ENCODE results near the gene SIN3A.
"Not testable (repeated sequence)": the region's sequence is repeated elsewhere in the genome, so short reads cannot be mapped to it uniquely, and the experiment has no call there.

The SIN3A gene

DNA sequence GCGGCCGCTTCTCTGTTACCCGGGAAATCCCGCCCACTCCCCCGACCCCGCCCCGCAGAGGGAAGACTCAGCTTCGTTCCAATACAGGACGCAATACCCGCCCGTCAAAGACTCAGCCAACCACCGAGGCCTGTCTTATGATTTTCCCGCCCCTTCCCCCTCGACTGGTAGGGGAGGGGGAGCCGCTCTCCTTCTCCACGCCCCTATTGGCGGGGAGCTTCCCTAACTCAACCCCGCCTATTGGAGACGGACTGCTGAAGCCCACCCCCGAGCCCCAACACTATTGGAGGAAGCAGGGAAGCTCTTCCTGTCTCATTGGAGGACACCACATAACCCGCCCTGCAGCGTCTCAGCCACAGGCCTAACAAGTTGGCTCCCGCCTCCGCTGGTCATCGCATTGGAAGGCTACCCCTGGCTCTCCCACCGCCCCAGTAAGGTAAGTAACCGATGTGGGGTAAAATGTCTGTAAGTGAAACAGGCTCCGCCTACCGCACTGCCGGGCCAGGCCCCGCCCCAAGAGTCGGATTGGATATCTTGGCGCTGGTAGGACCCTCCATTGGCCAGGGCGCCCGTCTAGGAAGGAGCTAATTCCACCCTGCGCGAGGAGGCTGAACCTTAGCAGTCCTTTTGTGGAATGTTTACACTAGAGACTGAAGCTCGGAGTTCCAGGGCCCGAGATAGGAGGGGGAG is at the start of gene SIN3A:
TSS of gene SIN3A (minus strand) at position 17 of the 690 bp plus-strand sequence. CDS start 21,315 bp downstream, outside the sequence.
- Histone ChIP-seq H3K27ac (ENCODE audit: low read length) (peak within 1 kb of the TSS; percentile 95), H3K36me3 (ENCODE audit: control insufficient read depth in 1 of 2, insufficient read depth in 2 of 2, low read length in 2 of 2) (no peaks in the 10 kb centered on the region), H3K9me3 (ENCODE audit: control insufficient read depth in 1 of 2, low read length in 2 of 2) (no peaks in the 10 kb centered on the region), H3K4me1 (ENCODE audit: control insufficient read depth in 1 of 2, insufficient read depth in 2 of 2, low read length in 2 of 2) (peaks cover 12 to 25% of the 10 kb centered on the region in 2 donors), H3K27me3 (ENCODE audit: low read depth, low read length) (no peaks in the 10 kb centered on the region), H3K4me3 (ENCODE audit: low read depth in 1 of 2, low read length in 2 of 2) (peak within 1 kb of the TSS; percentile 85 to 91)

DNA sequence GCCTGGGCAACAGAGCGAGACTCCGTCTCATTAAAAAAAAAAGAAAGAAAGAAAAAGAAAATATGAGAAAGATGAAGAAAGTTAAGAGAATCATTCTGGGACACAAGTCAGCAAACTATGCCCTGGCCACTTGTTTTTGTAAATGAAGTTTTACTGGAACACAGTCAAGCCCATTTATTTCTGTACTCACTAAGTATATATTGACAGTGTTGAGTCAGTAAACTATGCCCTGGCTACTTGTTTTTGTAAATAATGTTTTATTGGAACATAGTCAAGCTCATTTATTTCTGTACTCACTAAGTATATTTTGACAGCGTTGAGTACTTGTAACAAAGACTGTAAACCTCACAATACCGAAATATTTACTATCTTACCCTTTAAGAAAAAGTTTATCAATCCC is 42.2 kb upstream of the SIN3A start:
- peaks cover 16 to 40% of the 10 kb centered on the region in 2 donors for H3K36me3 ChIP-seq (ENCODE audit: control insufficient read depth in 1 of 2, insufficient read depth in 2 of 2, low read length in 2 of 2)
- no peaks in the 10 kb centered on the region for H3K9me3 ChIP-seq (ENCODE audit: control insufficient read depth in 1 of 2, low read length in 2 of 2)
- H3K4me1 ChIP-seq (ENCODE audit: control insufficient read depth in 1 of 2, insufficient read depth in 2 of 2, low read length in 2 of 2), result no peaks in the 10 kb centered on the region
- no peak overlapping the region for H3K4me3 ChIP-seq (ENCODE audit: low read depth in 1 of 2, low read length in 2 of 2)
- H3K27ac ChIP-seq (ENCODE audit: low read length), result no peak overlapping the region
- no peaks in the 10 kb centered on the region for H3K27me3 ChIP-seq (ENCODE audit: low read depth, low read length)

GRCh38 chr15:75483961-75484360 is 32.5 kb upstream of the SIN3A start:
- H3K4me3 ChIP-seq (ENCODE audit: low read depth in 1 of 2, low read length in 2 of 2), result no peak overlapping the region
- H3K27me3 ChIP-seq (ENCODE audit: low read depth, low read length), result no peaks in the 10 kb centered on the region
- H3K27ac ChIP-seq (ENCODE audit: low read length), result no peak overlapping the region
- peaks cover 7 to 32% of the 10 kb centered on the region in 2 donors for H3K36me3 ChIP-seq (ENCODE audit: control insufficient read depth in 1 of 2, insufficient read depth in 2 of 2, low read length in 2 of 2)
- H3K9me3 ChIP-seq (ENCODE audit: control insufficient read depth in 1 of 2, low read length in 2 of 2), result no peaks in the 10 kb centered on the region
- H3K4me1 ChIP-seq (ENCODE audit: control insufficient read depth in 1 of 2, insufficient read depth in 2 of 2, low read length in 2 of 2), result no peaks in the 10 kb centered on the region

GRCh38 chr15:75483556-75483955 is 32.1 kb upstream of the SIN3A start:
- H3K27ac ChIP-seq (ENCODE audit: low read length); H3K4me3 ChIP-seq (ENCODE audit: low read depth in 1 of 2, low read length in 2 of 2); H3K9me3 ChIP-seq (ENCODE audit: control insufficient read depth in 1 of 2, low read length in 2 of 2); H3K27me3 ChIP-seq (ENCODE audit: low read depth, low read length); H3K4me1 ChIP-seq (ENCODE audit: control insufficient read depth in 1 of 2, insufficient read depth in 2 of 2, low read length in 2 of 2): not testable (repeated sequence)
- H3K36me3 ChIP-seq (ENCODE audit: control insufficient read depth in 1 of 2, insufficient read depth in 2 of 2, low read length in 2 of 2), result peaks cover 10 to 33% of the 10 kb centered on the region in 2 donors

DNA sequence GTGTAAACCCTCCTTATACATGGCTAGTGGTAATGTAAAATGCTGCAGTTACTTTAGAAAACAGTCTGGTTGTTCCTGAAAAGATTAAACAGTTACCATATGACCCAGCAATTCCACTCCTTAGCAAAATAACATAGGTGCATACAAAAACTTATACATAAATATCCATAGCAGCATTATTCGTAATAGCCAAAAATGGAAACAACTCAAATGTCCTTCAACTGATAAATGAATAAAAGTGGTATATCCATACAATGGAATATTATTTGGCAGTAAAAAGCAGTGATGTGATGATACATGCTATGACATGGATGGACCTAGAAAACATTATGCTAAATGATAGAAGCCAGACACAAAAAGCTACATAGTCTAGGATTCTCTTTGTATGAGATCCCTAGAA is 31.6 kb upstream of the SIN3A start:
- peaks cover 15 to 34% of the 10 kb centered on the region in 2 donors for H3K36me3 ChIP-seq (ENCODE audit: control insufficient read depth in 1 of 2, insufficient read depth in 2 of 2, low read length in 2 of 2)
- H3K4me3 ChIP-seq (ENCODE audit: low read depth in 1 of 2, low read length in 2 of 2), result no peak overlapping the region
- H3K27ac ChIP-seq (ENCODE audit: low read length), result no peak overlapping the region
- no peaks in the 10 kb centered on the region for H3K27me3 ChIP-seq (ENCODE audit: low read depth, low read length)
- no peaks in the 10 kb centered on the region for H3K4me1 ChIP-seq (ENCODE audit: control insufficient read depth in 1 of 2, insufficient read depth in 2 of 2, low read length in 2 of 2)
- H3K9me3 ChIP-seq (ENCODE audit: control insufficient read depth in 1 of 2, low read length in 2 of 2), result no peaks in the 10 kb centered on the region

GRCh38 chr15:75480463-75480862 is 29.0 kb upstream of the SIN3A start:
- H3K4me3 ChIP-seq (ENCODE audit: low read depth in 1 of 2, low read length in 2 of 2); H3K4me1 ChIP-seq (ENCODE audit: control insufficient read depth in 1 of 2, insufficient read depth in 2 of 2, low read length in 2 of 2); H3K9me3 ChIP-seq (ENCODE audit: control insufficient read depth in 1 of 2, low read length in 2 of 2); H3K27me3 ChIP-seq (ENCODE audit: low read depth, low read length); H3K27ac ChIP-seq (ENCODE audit: low read length): not testable (repeated sequence)
- H3K36me3 ChIP-seq (ENCODE audit: control insufficient read depth in 1 of 2, insufficient read depth in 2 of 2, low read length in 2 of 2), result peaks cover 11 to 31% of the 10 kb centered on the region in 2 donors

DNA sequence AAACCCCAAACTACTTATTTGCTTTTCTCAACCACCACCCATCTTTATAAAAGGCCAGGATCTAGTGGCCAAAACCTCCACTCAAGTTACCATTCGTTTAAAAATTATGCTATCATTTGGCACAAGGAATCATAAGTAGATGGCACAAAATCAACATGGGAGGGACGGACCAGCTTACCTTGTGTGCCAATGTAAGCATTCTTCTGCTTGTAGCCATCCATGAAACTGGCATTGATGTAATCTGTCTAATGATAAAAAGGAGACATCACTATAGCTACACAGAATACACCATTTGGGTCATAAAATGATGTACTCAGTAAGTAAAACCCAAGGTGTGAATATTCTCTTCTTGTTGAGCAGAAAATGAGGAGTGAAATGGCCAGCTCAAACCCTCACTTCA is 28.2 kb upstream of the SIN3A start:
- Histone ChIP-seq H3K9me3 (ENCODE audit: control insufficient read depth in 1 of 2, low read length in 2 of 2) (no peaks in the 10 kb centered on the region), H3K36me3 (ENCODE audit: control insufficient read depth in 1 of 2, insufficient read depth in 2 of 2, low read length in 2 of 2) (peaks cover 11 to 35% of the 10 kb centered on the region in 2 donors), H3K4me3 (ENCODE audit: low read depth in 1 of 2, low read length in 2 of 2) (no peak overlapping the region), H3K4me1 (ENCODE audit: control insufficient read depth in 1 of 2, insufficient read depth in 2 of 2, low read length in 2 of 2) (no peaks in the 10 kb centered on the region), H3K27ac (ENCODE audit: low read length) (no peak overlapping the region), H3K27me3 (ENCODE audit: low read depth, low read length) (no peaks in the 10 kb centered on the region)

- H3K4me3 ChIP-seq (ENCODE audit: low read depth in 1 of 2, low read length in 2 of 2); H3K9me3 ChIP-seq (ENCODE audit: control insufficient read depth in 1 of 2, low read length in 2 of 2); H3K27me3 ChIP-seq (ENCODE audit: low read depth, low read length); H3K27ac ChIP-seq (ENCODE audit: low read length); H3K4me1 ChIP-seq (ENCODE audit: control insufficient read depth in 1 of 2, insufficient read depth in 2 of 2, low read length in 2 of 2): not testable (repeated sequence)
- peaks cover 15 to 38% of the 10 kb centered on the region in 2 donors for H3K36me3 ChIP-seq (ENCODE audit: control insufficient read depth in 1 of 2, insufficient read depth in 2 of 2, low read length in 2 of 2)
These were observed 25.6 kb upstream of the SIN3A start for GRCh38 chr15:75477094-75477493.

DNA sequence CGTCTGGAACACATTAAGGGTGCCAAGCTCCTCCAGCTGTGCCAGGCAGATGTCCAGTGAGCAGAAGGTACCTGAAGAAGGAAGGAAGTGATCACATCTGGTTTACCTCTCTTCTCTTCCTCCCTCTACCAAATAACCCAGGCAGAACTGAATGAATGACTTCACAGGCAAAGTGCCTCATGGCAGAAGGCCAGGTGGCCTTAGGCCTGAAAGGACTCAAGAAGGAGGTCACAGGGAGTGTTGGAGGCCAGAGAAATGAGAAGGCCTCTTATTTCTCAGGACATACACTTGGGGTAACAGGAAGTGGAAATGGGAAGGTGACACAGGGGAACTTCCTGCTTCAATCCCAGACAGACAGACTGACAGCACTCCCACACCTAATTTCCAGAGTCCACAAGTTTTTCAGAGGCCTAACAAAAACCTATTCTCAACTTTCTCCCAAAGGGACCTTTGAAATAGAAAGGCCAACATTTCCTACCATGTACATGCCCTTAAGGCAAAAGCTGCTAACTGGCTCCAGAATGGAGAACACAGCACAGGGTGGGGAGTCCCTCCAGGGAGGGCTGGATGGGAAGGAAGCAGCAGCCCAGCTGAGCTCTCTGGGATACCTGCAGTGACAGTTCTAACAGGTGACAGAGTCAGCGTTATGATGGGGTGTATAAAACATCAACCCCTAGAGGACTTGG is 17.6 kb upstream of the SIN3A start:
- Histone ChIP-seq H3K27ac (ENCODE audit: low read length) (no peak overlapping the region), H3K36me3 (ENCODE audit: control insufficient read depth in 1 of 2, insufficient read depth in 2 of 2, low read length in 2 of 2) (peaks cover 58 to 59% of the 10 kb centered on the region in 2 donors), H3K27me3 (ENCODE audit: low read depth, low read length) (no peaks in the 10 kb centered on the region)

GRCh38 chr15:75460646-75461045 is 9.2 kb upstream of the SIN3A start:
- H3K4me3 ChIP-seq (ENCODE audit: low read depth in 1 of 2, low read length in 2 of 2), result no peak overlapping the region
- no peaks in the 10 kb centered on the region for H3K9me3 ChIP-seq (ENCODE audit: control insufficient read depth in 1 of 2, low read length in 2 of 2)
- H3K27ac ChIP-seq (ENCODE audit: low read length), result no peak overlapping the region
- peaks cover under 1 to 3% of the 10 kb centered on the region in 2 donors for H3K36me3 ChIP-seq (ENCODE audit: control insufficient read depth in 1 of 2, insufficient read depth in 2 of 2, low read length in 2 of 2)
- H3K27me3 ChIP-seq (ENCODE audit: low read depth, low read length), result no peaks in the 10 kb centered on the region
- H3K4me1 ChIP-seq (ENCODE audit: control insufficient read depth in 1 of 2, insufficient read depth in 2 of 2, low read length in 2 of 2), result peaks cover 0 to 4% of the 10 kb centered on the region in 2 donors

More for the DNA sequence above, 17.6 kb upstream of the SIN3A start:
- no peaks in the 10 kb centered on the region for H3K4me1 ChIP-seq (ENCODE audit: control insufficient read depth in 1 of 2, insufficient read depth in 2 of 2, low read length in 2 of 2)
- H3K4me3 ChIP-seq (ENCODE audit: low read depth in 1 of 2, low read length in 2 of 2), result no peak overlapping the region
- H3K9me3 ChIP-seq (ENCODE audit: control insufficient read depth in 1 of 2, low read length in 2 of 2), result no peaks in the 10 kb centered on the region

DNA sequence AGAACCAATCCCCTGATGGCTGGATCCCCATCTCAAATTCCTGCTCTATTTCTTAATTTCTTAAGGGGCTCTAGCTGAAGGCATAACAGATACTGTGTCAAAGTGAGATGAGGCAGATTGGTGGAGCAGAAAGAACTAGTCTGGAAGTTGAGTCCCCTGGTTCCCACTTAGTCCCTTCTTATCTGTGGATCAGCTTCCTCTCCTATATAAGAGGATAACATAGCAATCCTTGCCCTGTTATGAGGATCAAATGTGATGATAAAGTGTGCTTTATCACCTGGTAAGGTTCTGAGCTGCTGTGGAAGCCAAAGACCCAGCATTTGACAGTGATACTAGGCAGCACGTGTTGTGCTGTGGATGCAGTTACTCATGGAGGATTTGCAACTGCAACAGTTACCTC is 8.1 kb upstream of the SIN3A start:
- Histone ChIP-seq H3K27me3 (ENCODE audit: low read depth, low read length) (no peaks in the 10 kb centered on the region), H3K36me3 (ENCODE audit: control insufficient read depth in 1 of 2, insufficient read depth in 2 of 2, low read length in 2 of 2) (no peaks in the 10 kb centered on the region), H3K9me3 (ENCODE audit: control insufficient read depth in 1 of 2, low read length in 2 of 2) (no peaks in the 10 kb centered on the region), H3K4me3 (ENCODE audit: low read depth in 1 of 2, low read length in 2 of 2) (no peak overlapping the region), H3K27ac (ENCODE audit: low read length) (no peak overlapping the region), H3K4me1 (ENCODE audit: control insufficient read depth in 1 of 2, insufficient read depth in 2 of 2, low read length in 2 of 2) (peaks cover 0 to 4% of the 10 kb centered on the region in 2 donors)
